HEK293 (cell line): ENCODE measurements around the gene NOS1AP.

Source experiments
- CTCF ChIA-PET: fragments of 350-600 bp; formaldehyde crosslinking; extraction: SDS; loops from one replicate; lab custom pipeline; 2021; ENCODE audit warnings: antibody characterized with exemption; lab: Yijun Ruan, JAX
- POLR2A ChIA-PET: fragments of 300-600 bp; formaldehyde crosslinking; extraction: SDS; loops from one replicate; lab custom pipeline; 2020; ENCODE audit warnings: antibody characterized with exemption, inconsistent platforms; lab: Yijun Ruan, JAX
- H3K27ac ChIP-seq: fragments of 200-500 bp; sonication (Bioruptor generic); 2 replicates; pipeline ENCODE4 v1.5.1; 2014; ENCODE audit warnings: low read depth, low read length, control low read depth, inconsistent platforms; ENCODE audit errors: extremely low read depth
- H3K36me3 ChIP-seq, 2 experiments: fragments of 200-500 bp in 1 of 2; sonication (Bioruptor generic) in 1 of 2; 1 replicate in 1 of 2; 2 replicates in 1 of 2; pipeline ENCODE4 v1.5.1; 2014 to 2017; ENCODE audit warnings: inconsistent platforms in 2 of 2, low read length in 2 of 2; ENCODE audit not compliant: control insufficient read depth in 2 of 2, insufficient read depth in 1 of 2
- H3K4me1 ChIP-seq: fragments of 200-500 bp; sonication (Bioruptor generic); 2 replicates; pipeline ENCODE4 v1.5.1; 2014; ENCODE audit warnings: mild to moderate bottlenecking, low read length, inconsistent platforms; ENCODE audit not compliant: control insufficient read depth, insufficient read depth
- H3K4me3 ChIP-seq: 2 replicates; pipeline ENCODE4 v1.5.1; 2011; ENCODE audit warnings: low read depth, mild to moderate bottlenecking, control low read depth, low read length, moderate library complexity
- H3K9me3 ChIP-seq: fragments of 200-500 bp; sonication (Bioruptor generic); 2 replicates; pipeline ENCODE4 v1.5.1; 2014; ENCODE audit warnings: low read depth, low read length, inconsistent platforms; ENCODE audit not compliant: control insufficient read depth, insufficient read depth
- ELK4 ChIP-seq: IDR thresholded peaks from 2 replicates; pipeline ENCODE4 v1.6.1; 2011; ENCODE audit warnings: mild to moderate bottlenecking, low read depth, low read length, borderline replicate concordance
- GLIS1 ChIP-seq: fragments of 450-650 bp; formaldehyde crosslinking; IDR thresholded peaks from 2 replicates; pipeline ENCODE4 v1.5.1; 2016; ENCODE audit warnings: missing biosample characterization, missing genetic modification characterization
- HOXA7 ChIP-seq: sonication (generic); formaldehyde crosslinking; IDR thresholded peaks from 2 replicates; pipeline ENCODE4 v1.8.1; 2022; ENCODE audit warnings: missing genetic modification reagents, borderline replicate concordance
- KLF16 ChIP-seq: fragments of 450-650 bp; formaldehyde crosslinking; IDR thresholded peaks from 2 replicates; pipeline ENCODE4 v1.5.1; 2017; ENCODE audit warnings: missing biosample characterization, missing genetic modification characterization
- KLF8 ChIP-seq: fragments of 450-650 bp; formaldehyde crosslinking; IDR thresholded peaks from 2 replicates; pipeline ENCODE4 v1.5.1; 2016; ENCODE audit warnings: missing biosample characterization, missing genetic modification characterization
- KLF9 ChIP-seq: fragments of 450-650 bp; formaldehyde crosslinking; IDR thresholded peaks from 2 replicates; pipeline ENCODE4 v1.5.1; 2016; ENCODE audit warnings: missing biosample characterization, missing genetic modification characterization, low read depth
- MYNN ChIP-seq: fragments of 450-650 bp; formaldehyde crosslinking; IDR thresholded peaks from 2 replicates; pipeline ENCODE4 v1.5.1; 2016; ENCODE audit warnings: missing biosample characterization, missing genetic modification characterization, borderline replicate concordance
- SP7 ChIP-seq: fragments of 450-650 bp; formaldehyde crosslinking; IDR thresholded peaks from 2 replicates; pipeline ENCODE4 v1.5.1; 2016; ENCODE audit warnings: missing biosample characterization, missing genetic modification characterization
- TCF7L2 ChIP-seq: IDR thresholded peaks from 2 replicates; pipeline ENCODE4 v1.6.1; 2011; ENCODE audit warnings: low read depth, mild to moderate bottlenecking, inconsistent platforms, low read length, moderate library complexity, borderline replicate concordance
- YY1 ChIP-seq: fragments of 450-650 bp; formaldehyde crosslinking; IDR thresholded peaks from 2 replicates; pipeline ENCODE4 v1.5.1; 2018; ENCODE audit warnings: missing biosample characterization, missing genetic modification characterization
- ZNF133 ChIP-seq: fragments of 450-650 bp; formaldehyde crosslinking; IDR thresholded peaks from 2 replicates; pipeline ENCODE4 v1.5.1; 2016; ENCODE audit warnings: missing biosample characterization, missing genetic modification characterization
- ZNF155 ChIP-seq: fragments of 450-650 bp; formaldehyde crosslinking; IDR thresholded peaks from 2 replicates; pipeline ENCODE4 v1.5.1; 2016; ENCODE audit warnings: missing biosample characterization, missing genetic modification characterization
- ZNF335 ChIP-seq: fragments of 450-650 bp; formaldehyde crosslinking; conservative IDR thresholded peaks from 2 replicates; pipeline ENCODE4 v1.5.1; 2016; ENCODE audit warnings: missing biosample characterization, missing genetic modification characterization
- ZNF692 ChIP-seq: fragments of 450-650 bp; formaldehyde crosslinking; IDR thresholded peaks from 2 replicates; pipeline ENCODE4 v1.5.1; 2016; ENCODE audit warnings: missing biosample characterization, missing genetic modification characterization
- ZNF76 ChIP-seq: fragments of 450-650 bp; formaldehyde crosslinking; IDR thresholded peaks from 2 replicates; pipeline ENCODE4; 2016; ENCODE audit warnings: low read depth, missing biosample characterization, missing genetic modification characterization, borderline replicate concordance
- ZNF776 ChIP-seq: fragments of 450-650 bp; formaldehyde crosslinking; IDR thresholded peaks from 2 replicates; pipeline ENCODE4 v1.5.0; 2017; ENCODE audit warnings: missing biosample characterization, missing genetic modification characterization, borderline replicate concordance
- ZNF777 ChIP-seq: fragments of 450-650 bp; formaldehyde crosslinking; IDR thresholded peaks from 2 replicates; pipeline ENCODE4 v1.5.1; 2017; ENCODE audit warnings: missing biosample characterization, missing genetic modification characterization, borderline replicate concordance

NOS1AP gene

GRCh38 chr1:162383091-162383490, 313.6 kb downstream of the NOS1AP start:
- Histone ChIP-seq H3K9me3 (no peaks in the 10 kb centered on the region), H3K4me1 (no peaks in the 10 kb centered on the region), H3K36me3 (peaks cover 0 to 16% of the 10 kb centered on the region in 2 experiments; a peak in 1 of 3 replicates), H3K27ac (no peak overlapping the region), H3K4me3 (no peak overlapping the region)
- CTCF ChIA-PET = interaction anchor here (0.8 to 1.3 kb wide), 3 partner anchors 8 to 327 kb away, joined by 3 to 4 read pairs (median 3); no protein-coding TSS in a partner anchor
- POLR2A ChIA-PET = no interaction called here
- TF ChIP-seq ZNF133 (tag by site-specific recombination) (no peak), HOXA7 (CRISPR knock-in tag) (no peak), KLF16 (tag by site-specific recombination) (no peak), ZNF155 (tag by site-specific recombination) (no peak), ELK4 (no peak), KLF8 (tag by site-specific recombination) (no peak), ZNF692 (tag by site-specific recombination) (no peak), TCF7L2 (no peak), ZNF777 (tag by site-specific recombination) (no peak)

- no peaks in the 10 kb centered on the region for H3K4me1 ChIP-seq
- H3K4me3 ChIP-seq = no peak overlapping the region
- H3K9me3 ChIP-seq = no peaks in the 10 kb centered on the region
- TF ChIP-seq YY1 (tag by site-specific recombination) (no peak), TCF7L2 (no peak), MYNN (tag by site-specific recombination) (no peak), ZNF76 (tag by site-specific recombination) (no peak)
- H3K36me3 ChIP-seq = peaks cover 0 to 16% of the 10 kb centered on the region in 2 experiments; a peak in 1 of 3 replicates
- POLR2A ChIA-PET = no interaction called here
- CTCF ChIA-PET = interaction anchor here (0.6 to 1.3 kb wide), 2 partner anchors 176 to 327 kb away, joined by 3 to 4 read pairs; no protein-coding TSS in a partner anchor
- no peak overlapping the region for H3K27ac ChIP-seq
Measured at GRCh38 chr1:162383516-162383915, 314.0 kb downstream of the NOS1AP start.

GRCh38 chr1:162384116-162384515, 314.6 kb downstream of the NOS1AP start:
- Histone ChIP-seq H3K36me3 (peaks cover 0 to 16% of the 10 kb centered on the region in 2 experiments; a peak in 1 of 3 replicates), H3K9me3 (no peaks in the 10 kb centered on the region)
- ChIA-PET CTCF (interaction anchor here (0.6 to 1.3 kb wide), 2 partner anchors 177 to 328 kb away, joined by 3 to 4 read pairs; no protein-coding TSS in a partner anchor), POLR2A (no interaction called here)
- TF ChIP-seq SP7 (tag by site-specific recombination) (no peak), KLF9 (tag by site-specific recombination) (no peak), ZNF776 (no peak)
- TF ChIP-seq, all 188 proteins: peak for 0
- no peaks in the 10 kb centered on the region for H3K4me1 ChIP-seq
- H3K4me3 ChIP-seq = no peak overlapping the region
- H3K27ac ChIP-seq = no peak overlapping the region

- Histone ChIP-seq H3K36me3 (peaks cover 0 to 16% of the 10 kb centered on the region in 2 experiments; a peak in 1 of 3 replicates), H3K27ac (no peak overlapping the region), H3K4me3 (no peak overlapping the region), H3K4me1 (no peaks in the 10 kb centered on the region), H3K9me3 (no peaks in the 10 kb centered on the region)
- TF ChIP-seq GLIS1 (tag by site-specific recombination) = peak; percentile 61
- TF ChIP-seq ZNF335 = no peak
- POLR2A ChIA-PET = no interaction called here
- CTCF ChIA-PET = no interaction called here
Measured at GRCh38 chr1:162384601-162385279, 315.2 kb downstream of the NOS1AP start.
